ENCODE data around the gene ELAVL1. TPM values are rescaled to one million over a fixed set of nuclear protein-coding genes. Genes with fewer than 3 reads are reported as not detected.
A peak's percentile ranks its signal among the peaks of the same experiment; 100 is the strongest.

ELAVL1 gene
- total and polyA plus RNA-seq, 8 donors: 6.6 to 38.4 (median 26.2) TPM

DNA sequence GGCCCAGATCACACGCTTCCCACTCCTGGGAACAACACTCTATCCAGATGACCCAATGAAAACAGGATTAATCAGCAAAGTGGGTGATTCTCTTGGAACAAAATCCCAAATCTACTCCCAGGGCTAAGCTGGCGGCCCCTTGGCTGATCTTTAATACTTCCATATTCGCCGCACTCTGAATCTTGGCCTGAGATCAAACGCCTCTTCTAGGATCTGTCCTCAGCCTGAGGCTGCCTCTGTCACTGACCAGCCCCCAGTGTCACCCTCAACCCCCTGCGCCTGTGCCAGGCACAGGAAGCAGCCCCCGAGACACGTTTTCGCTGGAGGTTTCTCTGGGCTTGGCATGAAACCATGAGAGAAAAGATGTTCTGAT lies 77.1 kb downstream of the ELAVL1 start:
- intact Hi-C loops (cut with DNase I): loop anchor here in 1 of 3 donors (10.0 kb wide), 1 partner anchor 74 kb away; no protein-coding TSS in a partner anchor

DNA sequence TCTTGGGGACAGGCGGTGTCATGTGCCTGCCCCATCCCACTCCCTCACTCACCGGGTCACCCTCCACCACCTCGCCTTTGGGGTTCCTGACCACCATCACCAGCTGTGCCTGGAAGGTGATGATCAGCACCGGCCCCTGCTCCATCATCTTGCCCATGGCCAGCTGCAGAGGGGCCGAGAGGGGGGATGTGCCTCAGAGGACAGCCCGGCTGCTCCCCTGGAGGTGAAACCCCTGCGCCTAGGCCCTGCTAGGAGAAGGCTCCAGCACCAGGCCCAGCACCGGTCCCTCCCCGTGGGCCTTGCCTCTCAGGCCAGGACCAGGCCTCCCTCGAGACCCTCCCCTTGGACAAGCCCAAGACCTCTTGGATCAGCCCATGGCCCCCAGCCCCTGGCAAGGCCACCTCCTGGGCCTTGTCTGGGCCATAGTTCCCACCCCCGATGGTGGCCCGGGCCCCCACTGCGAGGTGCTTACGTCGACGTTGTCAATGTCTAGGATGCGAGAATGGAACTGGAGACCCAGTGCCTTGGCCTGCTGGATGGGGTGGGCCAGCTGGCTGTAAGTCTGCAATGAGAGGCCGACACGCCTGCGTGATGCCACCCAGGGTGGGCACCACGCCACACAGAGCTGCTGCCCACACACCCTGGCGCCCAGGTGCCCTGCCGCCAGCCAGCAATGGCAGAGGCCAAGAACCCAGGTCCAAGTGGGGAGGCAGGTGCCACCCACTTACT lies 77.7 kb downstream of the ELAVL1 start:
- Histone ChIP-seq H3K27ac (peak overlapping the region in 2 of 4 donors; percentile 66 to 74), H3K36me3 (peaks cover 0 to 24% (median 15%) of the 10 kb centered on the region in 3 donors), H3K4me1 (peaks cover 0 to 14% (median 9%) of the 10 kb centered on the region in 3 donors), H3K27me3 (no peaks in the 10 kb centered on the region), H3K4me3 (no peak overlapping the region), H3K9me3 (no peaks in the 10 kb centered on the region)
- TF ChIP-seq, protein P1, sequence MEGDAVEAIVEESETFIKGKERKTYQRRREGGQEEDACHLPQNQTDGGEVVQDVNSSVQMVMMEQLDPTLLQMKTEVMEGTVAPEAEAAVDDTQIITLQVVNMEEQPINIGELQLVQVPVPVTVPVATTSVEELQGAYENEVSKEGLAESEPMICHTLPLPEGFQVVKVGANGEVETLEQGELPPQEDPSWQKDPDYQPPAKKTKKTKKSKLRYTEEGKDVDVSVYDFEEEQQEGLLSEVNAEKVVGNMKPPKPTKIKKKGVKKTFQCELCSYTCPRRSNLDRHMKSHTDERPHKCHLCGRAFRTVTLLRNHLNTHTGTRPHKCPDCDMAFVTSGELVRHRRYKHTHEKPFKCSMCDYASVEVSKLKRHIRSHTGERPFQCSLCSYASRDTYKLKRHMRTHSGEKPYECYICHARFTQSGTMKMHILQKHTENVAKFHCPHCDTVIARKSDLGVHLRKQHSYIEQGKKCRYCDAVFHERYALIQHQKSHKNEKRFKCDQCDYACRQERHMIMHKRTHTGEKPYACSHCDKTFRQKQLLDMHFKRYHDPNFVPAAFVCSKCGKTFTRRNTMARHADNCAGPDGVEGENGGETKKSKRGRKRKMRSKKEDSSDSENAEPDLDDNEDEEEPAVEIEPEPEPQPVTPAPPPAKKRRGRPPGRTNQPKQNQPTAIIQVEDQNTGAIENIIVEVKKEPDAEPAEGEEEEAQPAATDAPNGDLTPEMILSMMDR (IDR thresholded peaks at IDR 0.05): no peak
- DNase-seq (peak in 5 of 6 donors; percentile 16 to 84 (median 33)), FAIRE-seq (no peak), ATAC-seq (no peak)
- 88 to 89% methylated on average over 21 to 23 of the region's 23 CpGs for WGBS, 2 donors
- intact Hi-C loops (cut with DNase I): loop anchor here in 1 of 3 donors (10.0 kb wide), 1 partner anchor 73 kb away; no protein-coding TSS in a partner anchor

More for the DNA sequence above, 77.1 kb downstream of the ELAVL1 start:
- no peak overlapping the region for H3K4me3 ChIP-seq
- peak overlapping the region in 2 of 4 donors; percentile 66 to 74 for H3K27ac ChIP-seq
- peaks cover 0 to 28% (median 20%) of the 10 kb centered on the region in 3 donors for H3K36me3 ChIP-seq
- DNase-seq: peak in 2 of 6 donors; percentile 3 to 13
- 82 to 83% methylated on average over 9 of the region's 9 CpGs for WGBS, 2 donors
- peaks cover 0 to 14% (median 9%) of the 10 kb centered on the region in 3 donors for H3K4me1 ChIP-seq
- no peak for ATAC-seq
- H3K9me3 ChIP-seq: no peaks in the 10 kb centered on the region
- TF ChIP-seq, protein P1 (IDR thresholded peaks at IDR 0.05): no peak
- no peaks in the 10 kb centered on the region for H3K27me3 ChIP-seq
- FAIRE-seq: no peak

DNA sequence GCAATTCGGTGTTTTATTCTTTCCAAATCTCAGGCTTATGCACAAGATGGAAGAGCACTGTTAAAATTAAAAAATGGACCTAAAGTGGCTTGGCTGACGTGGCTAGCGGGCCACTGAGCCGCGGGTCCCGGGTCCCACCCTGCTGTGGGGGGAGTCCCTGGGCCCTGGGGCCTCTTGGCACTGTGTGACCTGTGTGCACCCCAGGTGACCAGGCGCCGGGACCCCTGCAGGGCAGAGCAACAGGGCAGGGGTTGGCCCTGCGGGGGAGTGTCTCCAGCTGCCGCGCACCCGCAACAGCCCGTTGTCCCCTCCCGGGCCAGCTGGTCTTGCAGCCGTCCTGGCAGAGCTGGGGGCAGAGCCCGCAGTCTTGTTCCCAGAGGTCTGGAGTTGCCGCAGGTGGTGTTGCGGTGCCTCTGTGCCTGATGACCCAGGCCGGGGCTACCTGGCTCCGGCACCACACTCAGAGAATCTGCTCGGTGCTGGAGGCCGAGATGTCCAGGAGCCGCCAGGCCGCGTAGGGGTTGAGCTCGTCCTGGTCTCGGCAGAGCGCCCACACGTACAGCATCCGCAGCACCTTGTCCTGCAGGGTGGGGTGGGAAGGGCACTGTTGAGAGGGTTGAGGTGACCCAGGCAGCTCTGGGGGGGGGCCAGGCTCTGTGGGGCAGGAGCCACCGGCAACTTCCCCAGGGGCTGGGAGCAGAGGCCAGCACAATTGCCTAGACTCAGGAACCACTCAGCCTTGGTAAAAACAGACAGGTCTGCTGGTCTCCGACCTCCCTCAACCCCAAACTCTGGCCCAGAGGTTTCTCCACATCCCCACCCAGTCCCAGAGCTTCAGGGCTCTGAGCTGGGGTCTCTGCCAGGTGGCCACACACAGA lies 78.5 kb downstream of the ELAVL1 start:
- Histone ChIP-seq H3K36me3 (peaks cover 0 to 20% (median 8%) of the 10 kb centered on the region in 3 donors), H3K4me1 (peaks cover 0 to 14% (median 9%) of the 10 kb centered on the region in 3 donors), H3K4me3 (peak overlapping the region in 1 of 4 donors; percentile 48), H3K9me3 (no peaks in the 10 kb centered on the region), H3K27ac (no peak overlapping the region), H3K27me3 (no peaks in the 10 kb centered on the region)
- no peak for ATAC-seq
- FAIRE-seq: no peak
- WGBS, 2 donors: 76 to 78% methylated on average over 32 of the region's 32 CpGs
- DNase-seq: peak in 4 of 6 donors; percentile 13 to 85 (median 40)
- intact Hi-C loops (cut with DNase I): loop anchor here in 1 of 3 donors (10.0 kb wide), 1 partner anchor 72 kb away; no protein-coding TSS in a partner anchor
- TF ChIP-seq, protein P1 (IDR thresholded peaks at IDR 0.05): no peak

DNA sequence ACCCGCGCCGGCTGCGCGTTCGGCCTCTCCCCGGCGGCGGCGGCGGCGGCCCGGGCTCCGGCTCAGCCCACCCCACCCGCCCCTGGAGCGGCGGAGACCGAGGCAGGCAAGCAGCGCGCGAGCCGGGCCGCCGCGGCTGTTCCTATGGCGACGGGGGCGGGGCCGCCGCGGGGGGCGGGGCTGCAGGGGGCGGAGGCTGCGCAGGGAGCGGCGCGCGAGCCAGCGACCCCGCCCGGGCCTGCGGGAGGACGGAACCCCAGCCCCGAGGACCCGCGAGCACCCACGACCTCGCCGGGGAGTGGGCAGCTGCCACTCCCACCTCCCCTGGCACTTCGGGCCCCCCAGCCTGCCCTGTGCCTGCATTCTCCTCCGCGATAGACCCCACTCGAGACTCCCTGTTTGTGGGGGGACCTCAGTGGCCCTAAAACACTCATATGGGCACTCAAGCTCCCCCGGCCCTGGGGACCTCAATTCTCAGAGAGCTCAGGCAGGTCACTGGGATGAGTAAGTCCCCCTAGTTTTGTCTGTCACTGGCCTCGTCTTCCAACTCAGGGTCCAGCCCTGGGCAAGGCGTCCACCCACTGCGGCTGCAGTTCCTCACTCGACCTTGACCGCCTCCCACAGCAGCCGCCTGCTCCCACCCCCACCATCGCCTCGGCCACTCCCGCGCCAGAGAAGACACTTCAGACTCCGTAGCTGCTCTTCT lies 79.3 kb downstream of the ELAVL1 start, which contains the start of gene CTXN1:
Gene CTXN1 (minus strand): TSS at position 115 of the 706 bp plus-strand sequence. CDS start 597 bp downstream, outside the sequence.
- FAIRE-seq: no peak

More for the DNA sequence above, 79.3 kb downstream of the ELAVL1 start, which contains the start of gene CTXN1:
- intact Hi-C loops (cut with DNase I): loop anchor here in 1 of 3 donors (10.0 kb wide), 1 partner anchor 71 kb away; no protein-coding TSS in a partner anchor
- H3K9me3 ChIP-seq: no peaks in the 10 kb centered on the region
- WGBS, 2 donors: 7 to 10% methylated on average over 21 to 65 of the region's 65 CpGs
- peaks cover 4 to 18% (median 9%) of the 10 kb centered on the region in 3 donors for H3K4me1 ChIP-seq
- peak within 1 kb of the TSS; percentile 7 to 48 (median 28) for H3K4me3 ChIP-seq
- H3K27me3 ChIP-seq: no peaks in the 10 kb centered on the region
- H3K36me3 ChIP-seq: peaks cover 0 to 13% (median under 1%) of the 10 kb centered on the region in 3 donors
- no peak within 1 kb of the TSS for H3K27ac ChIP-seq
- TF ChIP-seq, protein P1 (IDR thresholded peaks at IDR 0.05): no peak
- ATAC-seq (peak; percentile 47 to 75 (median 66)), DNase-seq (peak; percentile 54 to 93 (median 82))

All from pancreas (tissue), 10 donors.